HG02571 (cell line): ENCODE data around the gene CLSTN3.

Source experiments
- ATAC-seq: cut with Tn5 transposase; IDR thresholded peaks from one replicate; pipeline ENCODE4 v1.9.1; 2021; ENCODE audit warnings: mild to moderate bottlenecking, moderate library complexity; ENCODE audit not compliant: unreplicated experiment

The CLSTN3 gene

GRCh38 chr12:7125632-7126227 lies 4.4 kb upstream of the CLSTN3 start:
- ATAC-seq = no peak

DNA sequence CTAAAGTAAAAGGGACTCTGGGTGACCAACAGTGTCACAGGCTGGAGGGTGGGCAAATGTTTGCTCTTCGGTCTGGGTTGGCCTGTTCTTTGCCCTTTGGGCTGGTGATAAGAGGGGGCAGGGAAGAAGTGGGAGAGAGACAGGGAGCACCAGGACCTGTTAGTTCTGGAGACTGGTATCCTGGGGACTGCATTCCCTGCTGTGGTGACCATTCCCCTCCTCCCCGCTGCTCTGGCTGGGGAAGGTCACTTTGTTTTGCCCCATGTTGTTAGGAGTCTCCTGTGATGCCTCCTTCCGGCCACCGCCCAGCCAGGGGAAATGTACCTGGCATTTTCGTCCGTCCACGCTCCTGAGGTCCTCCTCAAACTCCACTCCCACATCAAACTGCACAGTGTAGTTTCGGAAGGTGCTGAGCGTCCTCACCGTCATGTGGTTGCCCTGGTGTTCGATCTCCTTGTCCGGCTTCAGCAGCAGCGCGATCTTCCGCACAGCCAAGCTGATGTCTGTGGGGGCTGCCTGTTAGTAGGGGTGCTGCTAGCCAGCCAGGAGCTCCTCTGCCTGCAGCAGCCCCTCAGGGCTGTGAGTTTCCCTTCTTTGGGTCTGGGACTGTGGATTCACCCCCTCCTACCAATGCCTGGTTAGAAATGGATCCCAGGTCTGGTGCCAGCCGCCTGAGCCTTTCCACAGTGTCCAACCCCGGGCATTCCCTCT lies 2.1 kb upstream of the CLSTN3 start:
- ATAC-seq = no peak

GRCh38 chr12:7128681-7129286 lies 1.4 kb upstream of the CLSTN3 start, which contains the start of gene RBP5:
TSS of gene RBP5 (minus strand) at chr12:7128889. CDS start at chr12:7128775, 114 bp downstream.
- ATAC-seq = no peak

DNA sequence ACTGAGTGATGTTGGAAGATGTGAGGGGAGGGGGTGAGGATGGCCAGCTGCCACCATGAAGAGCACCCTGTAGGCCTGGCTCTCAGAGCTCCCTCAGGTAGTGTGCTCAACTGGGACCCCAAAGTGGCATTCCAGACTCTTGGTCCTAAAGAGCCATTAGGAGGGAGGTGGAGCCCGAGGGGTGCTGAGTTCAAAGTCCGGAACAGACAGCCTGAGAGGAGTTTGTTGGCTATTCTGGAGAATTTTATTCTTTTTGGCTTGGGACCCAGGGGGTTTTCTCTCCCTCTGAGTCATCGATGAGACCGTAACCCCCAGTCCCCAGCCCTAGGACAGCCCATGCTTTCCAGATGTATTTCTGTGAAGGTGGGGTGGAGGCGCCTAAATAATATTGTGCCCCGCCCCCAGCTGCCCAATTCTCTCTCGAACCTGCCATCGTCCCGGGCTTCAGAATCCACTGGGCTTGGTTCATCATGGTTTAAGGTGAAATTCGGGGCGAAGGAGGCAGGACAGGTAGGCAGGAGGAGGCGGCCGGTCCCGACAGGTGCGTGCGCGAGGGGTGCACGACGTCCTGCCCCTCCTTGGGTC lies 792 bp upstream of the CLSTN3 start:
- peak; percentile 20 for ATAC-seq

DNA sequence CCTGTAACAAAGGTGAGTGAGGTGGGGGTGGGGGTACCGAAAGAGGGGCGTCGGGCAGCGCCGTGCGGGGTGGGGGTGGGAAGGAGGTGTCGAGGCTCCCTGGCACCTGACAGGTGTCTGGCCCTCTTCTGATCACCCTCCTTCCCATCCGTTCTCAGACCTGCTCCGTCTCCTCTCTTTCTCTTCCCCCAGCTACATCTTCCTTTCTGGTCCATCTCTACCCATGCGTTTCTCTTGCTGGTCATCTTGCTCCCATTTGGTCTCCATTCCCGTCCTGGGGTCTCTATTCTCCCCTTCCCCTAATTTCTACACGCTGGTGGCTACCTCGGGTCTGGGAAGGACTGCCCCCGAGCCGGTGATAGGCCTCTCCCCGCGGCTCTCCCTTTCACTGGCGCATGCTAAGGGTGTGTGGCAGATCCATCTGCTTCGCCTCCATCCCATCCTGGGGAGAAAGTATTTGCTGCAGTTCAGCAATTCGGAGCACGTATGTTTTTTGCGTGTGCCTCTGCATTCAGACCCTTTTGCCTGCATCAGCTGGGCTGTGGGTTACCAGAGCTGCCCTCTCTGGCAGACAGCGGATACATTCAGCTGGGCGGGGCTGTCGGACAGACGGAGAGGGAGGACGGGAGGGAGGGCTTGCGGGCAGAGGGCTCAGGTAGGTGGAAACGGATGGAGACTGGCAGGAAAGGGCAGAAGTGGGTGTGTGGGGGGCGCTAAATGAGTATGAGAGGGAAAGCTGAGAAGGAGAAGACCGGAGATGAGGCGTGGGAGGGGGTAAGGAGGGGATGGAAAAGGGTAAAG lies 730 bp downstream of the CLSTN3 start:
- no peak for ATAC-seq

GRCh38 chr12:7131502-7131866 lies 1.3 kb downstream of the CLSTN3 start:
- no peak for ATAC-seq

GRCh38 chr12:7134396-7135166 lies 4.4 kb downstream of the CLSTN3 start:
- no peak for ATAC-seq

DNA sequence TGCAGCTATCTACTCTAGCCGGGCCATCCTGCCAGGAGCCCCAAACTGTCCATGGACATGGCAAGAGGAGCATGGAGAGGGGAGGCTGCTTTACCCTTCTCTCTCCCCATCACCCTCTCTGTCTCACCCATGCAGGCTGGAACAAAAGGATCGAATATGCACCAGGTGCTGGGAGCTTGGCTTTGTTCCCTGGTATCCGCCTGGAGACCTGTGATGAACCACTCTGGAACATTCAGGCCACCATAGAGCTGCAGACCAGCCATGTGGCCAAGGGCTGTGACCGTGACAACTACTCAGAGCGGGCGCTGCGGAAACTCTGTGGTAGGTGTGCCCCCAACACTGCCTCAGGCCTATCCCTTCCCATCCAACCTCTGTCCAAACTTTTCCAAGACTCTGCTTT lies 5.9 kb downstream of the CLSTN3 start:
- no peak for ATAC-seq

DNA sequence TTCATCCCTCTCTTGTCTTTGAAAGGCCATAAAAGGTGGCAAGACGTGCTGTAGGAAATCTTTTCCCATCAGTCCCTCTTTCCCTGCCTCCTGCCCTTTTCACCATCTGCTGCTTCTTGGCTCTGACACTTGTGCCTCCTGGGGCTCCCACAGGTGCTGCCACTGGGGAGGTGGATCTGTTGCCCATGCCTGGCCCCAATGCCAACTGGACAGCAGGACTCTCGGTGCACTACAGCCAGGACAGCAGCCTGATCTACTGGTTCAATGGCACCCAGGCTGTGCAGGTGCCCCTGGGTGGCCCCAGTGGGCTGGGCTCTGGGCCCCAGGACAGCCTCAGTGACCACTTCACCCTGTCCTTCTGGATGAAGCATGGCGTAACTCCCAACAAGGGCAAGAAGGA lies 6.5 kb downstream of the CLSTN3 start:
- ATAC-seq = no peak

- ATAC-seq = no peak
Measured at GRCh38 chr12:7137908-7138307, 7.7 kb downstream of the CLSTN3 start.

- ATAC-seq = no peak
Measured at GRCh38 chr12:7139200-7139599, 9.0 kb downstream of the CLSTN3 start.

DNA sequence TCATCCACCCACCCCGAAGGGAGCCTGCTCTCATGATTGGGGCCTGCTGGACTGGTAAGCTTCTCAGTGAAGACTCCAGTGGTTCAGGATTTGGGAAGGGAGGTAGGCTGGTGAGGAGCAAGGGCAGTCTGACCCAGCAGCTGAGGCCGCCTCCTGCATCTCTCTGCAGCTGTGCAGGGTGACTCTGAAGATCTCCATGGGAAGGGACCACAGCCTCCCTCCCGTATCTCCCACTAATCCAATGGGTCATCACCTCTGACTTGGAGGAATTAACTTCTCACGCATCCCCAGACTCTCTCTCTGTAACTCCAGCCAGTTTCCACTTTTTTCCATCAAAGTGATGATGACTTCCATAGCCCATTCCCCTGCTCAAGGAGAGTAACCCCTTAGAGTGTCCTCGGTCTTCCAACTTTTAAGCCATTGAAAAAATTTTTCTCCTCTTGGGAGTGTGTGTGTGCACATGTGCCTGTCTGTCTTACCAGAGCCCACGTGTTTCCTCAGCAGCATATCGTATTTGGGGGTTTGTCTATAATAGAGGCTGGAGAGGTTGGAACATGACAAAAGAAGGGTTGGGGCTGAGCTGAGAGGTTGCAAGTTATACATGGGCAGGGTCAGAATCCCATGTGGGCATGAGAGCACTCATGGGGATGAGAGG lies 11.3 kb downstream of the CLSTN3 start:
- no peak for ATAC-seq

DNA sequence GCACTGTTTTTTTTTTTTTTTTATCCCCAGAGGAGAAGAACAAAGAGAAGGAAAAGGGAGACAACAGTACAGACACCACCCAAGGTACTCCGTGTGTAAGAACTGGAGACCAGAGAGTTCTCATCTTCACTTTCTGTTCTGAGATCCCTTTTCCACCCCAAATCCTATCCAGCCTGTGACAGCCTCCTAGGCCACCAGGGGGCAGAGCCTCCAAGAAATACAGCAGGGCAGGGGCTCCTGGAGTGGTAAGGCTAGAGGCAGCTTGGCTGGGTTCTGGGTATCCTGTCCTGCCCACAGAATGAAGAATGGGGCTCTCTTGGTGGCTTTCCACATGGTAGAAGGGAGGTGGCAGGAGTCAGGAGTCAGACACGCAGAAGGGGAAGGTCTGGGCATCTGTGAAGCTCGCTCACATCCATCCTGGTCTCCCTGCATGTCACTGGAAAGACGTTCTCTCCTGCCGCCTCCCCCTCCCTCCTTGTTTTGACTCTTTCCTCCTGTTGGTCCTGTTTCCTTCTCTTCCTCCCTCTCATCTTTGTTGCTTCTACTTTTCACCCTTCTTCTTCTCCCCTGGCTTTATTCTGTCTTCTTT lies 12.0 kb downstream of the CLSTN3 start:
- ATAC-seq = no peak

- no peak for ATAC-seq
Measured at GRCh38 chr12:7142809-7143465, 12.8 kb downstream of the CLSTN3 start.

- no peak for ATAC-seq
Measured at GRCh38 chr12:7143564-7143963, 13.4 kb downstream of the CLSTN3 start.

- no peak for ATAC-seq
Measured at GRCh38 chr12:7144414-7145120, 14.4 kb downstream of the CLSTN3 start.

DNA sequence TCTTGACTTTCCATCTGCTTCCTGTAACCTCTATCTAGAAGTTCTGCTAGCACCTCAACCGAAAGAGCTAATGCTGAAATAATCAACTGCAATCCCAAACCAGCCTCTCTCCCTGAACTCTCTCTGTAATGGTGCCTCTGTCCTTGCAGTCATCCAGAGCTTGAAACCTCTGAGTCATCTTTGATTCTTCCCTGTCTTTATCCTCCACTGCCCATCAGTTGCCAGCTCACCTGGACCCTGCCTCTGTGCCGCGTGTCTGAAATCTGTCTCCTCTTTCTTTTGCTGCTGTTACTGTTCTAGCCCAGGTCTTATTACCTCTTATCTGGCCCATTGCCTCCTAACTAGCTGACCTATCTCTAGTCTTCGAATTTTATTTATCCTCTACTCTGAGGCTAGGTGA lies 15.5 kb downstream of the CLSTN3 start:
- ATAC-seq = no peak

GRCh38 chr12:7146228-7146627 lies 16.1 kb downstream of the CLSTN3 start:
- ATAC-seq = no peak
